Ramos (cell line): Measurements from ENCODE around the gene OR5A2.
"Not testable (repeated sequence)": the region's sequence is repeated elsewhere in the genome, so short reads cannot be mapped to it uniquely, and the experiment has no call there.

Source experiments
- in situ Hi-C: fragments of 300-500 bp; cut with MboI; formaldehyde crosslinking; loops from one replicate; pipeline ENCODE4 v1.14.3; 2022; ENCODE audit warnings: low sequenced_read_pairs; ENCODE audit not compliant: unreplicated experiment

Gene OR5A2, protein sequence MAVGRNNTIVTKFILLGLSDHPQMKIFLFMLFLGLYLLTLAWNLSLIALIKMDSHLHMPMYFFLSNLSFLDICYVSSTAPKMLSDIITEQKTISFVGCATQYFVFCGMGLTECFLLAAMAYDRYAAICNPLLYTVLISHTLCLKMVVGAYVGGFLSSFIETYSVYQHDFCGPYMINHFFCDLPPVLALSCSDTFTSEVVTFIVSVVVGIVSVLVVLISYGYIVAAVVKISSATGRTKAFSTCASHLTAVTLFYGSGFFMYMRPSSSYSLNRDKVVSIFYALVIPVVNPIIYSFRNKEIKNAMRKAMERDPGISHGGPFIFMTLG

DNA sequence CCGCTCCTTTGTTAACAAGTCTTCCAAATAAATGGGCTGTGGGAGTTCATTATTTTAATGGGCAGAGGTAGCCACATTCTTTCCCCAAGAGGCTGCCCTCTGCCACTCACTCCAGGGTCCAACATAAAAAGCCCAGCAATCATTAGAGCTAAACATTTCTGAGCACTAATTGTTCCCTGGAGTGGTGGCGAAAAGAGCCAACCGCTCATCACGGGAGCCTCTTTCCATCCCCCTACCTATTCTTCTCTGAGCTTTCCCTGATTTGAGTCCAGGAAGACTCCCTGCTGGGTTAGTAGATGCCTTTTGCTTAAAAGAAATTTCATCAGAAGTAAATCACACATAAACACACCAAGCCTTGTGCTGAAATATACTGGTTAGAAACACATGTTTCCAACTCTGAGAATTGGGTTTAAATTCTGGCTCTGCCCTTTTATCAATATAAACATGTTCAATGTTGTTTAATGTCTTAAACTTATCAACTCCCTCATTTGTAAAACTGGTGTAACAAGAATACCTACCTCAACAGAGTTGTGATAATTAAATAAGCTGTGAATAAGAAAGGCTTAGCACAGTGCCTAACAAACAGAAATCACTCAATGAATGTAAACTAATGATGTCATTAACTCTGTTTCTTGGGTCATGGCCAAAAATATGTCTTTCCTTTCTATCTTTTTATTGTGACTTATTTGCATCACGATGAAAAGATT is at the start of gene OR5A2:
Gene OR5A2, minus strand, starts transcription at position 53 of the 707 bp plus-strand sequence. CDS start 3,460 bp downstream, outside the sequence.
- in situ Hi-C loops: no loop called here

DNA sequence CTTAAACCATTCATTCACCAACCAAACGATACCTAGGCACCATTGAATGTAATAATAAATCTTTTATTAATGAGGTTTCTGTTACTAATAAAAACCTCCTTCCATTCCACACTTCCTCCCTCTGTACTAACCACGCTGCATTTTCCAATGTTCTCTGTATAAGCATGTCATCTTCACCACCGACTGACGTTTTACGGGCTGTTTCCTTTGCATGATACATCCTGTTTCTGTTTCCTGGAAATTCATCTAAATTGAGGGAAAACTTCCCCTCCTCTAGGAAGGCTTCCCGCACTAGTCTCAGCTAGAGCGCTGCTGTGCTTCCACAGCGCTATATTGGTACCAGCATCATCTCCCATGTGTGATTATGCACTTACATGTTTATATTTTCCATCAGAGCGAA is 49.0 kb upstream of the OR5A2 start:
- in situ Hi-C loops: no loop called here

- in situ Hi-C loops: no loop called here
Measured at GRCh38 chr11:59473015-59473414, 46.8 kb upstream of the OR5A2 start, which contains the start of gene OR4D10. Gene OR4D10, plus strand, starts transcription at chr11:59473315. Its CDS starts 4,115 bp downstream, at chr11:59477430.

- in situ Hi-C loops: no loop called here
Measured at GRCh38 chr11:59463190-59463641, 37.0 kb upstream of the OR5A2 start.

DNA sequence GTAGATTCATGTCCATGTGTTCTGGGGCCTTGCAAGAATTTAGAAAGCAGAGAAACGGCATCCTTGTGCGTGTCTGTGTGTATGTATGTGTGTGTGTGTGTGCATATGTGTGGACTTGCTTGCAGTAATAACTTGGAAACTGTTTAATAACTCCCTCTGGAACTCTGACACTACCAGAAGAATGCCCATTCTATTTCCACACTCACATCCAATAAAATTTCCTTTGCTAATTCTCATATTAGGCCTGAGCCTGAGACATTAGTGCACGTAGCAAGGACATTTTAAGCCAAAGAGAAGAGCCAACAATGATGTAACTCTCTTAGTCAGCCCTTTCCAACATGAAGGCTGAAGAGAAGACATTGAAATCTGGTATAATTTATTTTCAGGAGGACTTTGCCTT is 33.7 kb upstream of the OR5A2 start:
- in situ Hi-C loops: no loop called here

DNA sequence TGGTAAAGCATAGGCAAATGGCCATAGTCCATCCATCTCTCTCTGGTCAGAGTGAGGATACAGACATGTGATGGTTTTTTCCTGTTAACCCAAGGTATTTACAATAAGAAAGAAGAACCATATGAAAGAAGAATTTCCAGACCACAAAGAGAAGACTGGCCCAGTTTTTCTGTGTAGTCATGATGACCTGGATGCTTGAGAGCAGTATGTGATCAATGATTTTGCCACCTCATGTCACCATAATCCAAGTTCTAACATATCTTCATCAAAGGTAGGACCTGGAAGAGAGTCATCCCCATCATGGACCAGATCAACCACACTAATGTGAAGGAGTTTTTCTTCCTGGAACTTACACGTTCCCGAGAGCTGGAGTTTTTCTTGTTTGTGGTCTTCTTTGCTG is 30.4 kb upstream of the OR5A2 start, which contains the start of gene OR4D6:
Gene OR4D6, plus strand, starts transcription at position 301 of the 400 bp plus-strand sequence. Its CDS starts 0 bp downstream, at position 301.
- in situ Hi-C loops: no loop called here

GRCh38 chr11:59448484-59448883 is 22.3 kb upstream of the OR5A2 start:
- in situ Hi-C loops: no loop called here

- in situ Hi-C loops: not testable (repeated sequence)
Measured at GRCh38 chr11:59445624-59446023, 19.4 kb upstream of the OR5A2 start.

GRCh38 chr11:59437770-59438169 is 11.6 kb upstream of the OR5A2 start:
- in situ Hi-C loops: no loop called here

DNA sequence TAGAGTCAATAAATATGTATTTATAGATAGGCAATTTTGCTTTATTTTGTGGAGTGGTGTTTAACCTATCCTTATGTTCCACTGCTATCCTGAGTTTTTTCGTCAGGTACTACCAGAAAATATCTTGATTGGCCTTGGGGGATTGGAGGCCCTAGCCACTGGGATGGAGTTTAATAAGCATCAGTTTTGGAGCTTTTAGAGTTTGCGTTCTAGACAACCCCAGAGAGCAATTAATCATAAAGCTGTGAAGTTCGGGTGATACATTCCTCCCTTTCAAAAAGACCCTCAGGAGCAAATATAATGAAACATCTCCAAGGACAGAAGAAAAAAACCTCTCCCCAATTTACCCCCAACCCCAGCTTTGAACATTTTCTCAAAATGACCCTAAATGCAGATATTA is 10.0 kb upstream of the OR5A2 start, which contains the start of gene OR5A1:
Gene OR5A1, plus strand, starts transcription at position 301 of the 400 bp plus-strand sequence. CDS start 6,700 bp downstream, outside the sequence.
- in situ Hi-C loops: no loop called here

DNA sequence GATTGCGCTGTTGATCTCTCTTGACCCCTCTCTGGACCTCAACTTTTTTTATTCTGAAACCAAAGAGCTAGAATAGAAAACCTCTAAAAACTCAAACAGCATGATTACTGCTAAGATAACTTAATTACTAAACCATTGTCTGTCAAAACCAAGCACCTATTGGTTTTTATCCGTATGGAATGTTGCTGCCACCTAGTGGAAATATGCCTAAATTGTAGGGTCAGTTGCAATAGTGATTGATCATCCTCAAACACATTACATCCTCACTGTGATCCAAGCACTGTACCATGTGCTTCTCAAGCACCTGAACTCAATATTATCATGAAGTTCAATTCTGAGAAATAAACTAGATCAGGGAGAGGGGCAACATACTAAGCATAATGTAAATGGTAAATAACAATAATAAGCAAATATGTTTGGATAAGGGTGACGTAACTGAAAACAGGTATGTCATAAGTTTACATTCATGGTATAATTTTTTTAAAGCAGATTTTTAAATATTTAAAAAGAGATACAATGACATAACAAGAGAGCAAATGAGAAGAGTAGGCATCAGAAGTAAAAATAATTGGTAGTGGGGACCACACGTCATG is 3.8 kb upstream of the OR5A2 start:
- in situ Hi-C loops: loop anchor here (5.0 kb wide), 1 partner anchor 258 kb away; the partner anchor contains the start of gene DTX4

DNA sequence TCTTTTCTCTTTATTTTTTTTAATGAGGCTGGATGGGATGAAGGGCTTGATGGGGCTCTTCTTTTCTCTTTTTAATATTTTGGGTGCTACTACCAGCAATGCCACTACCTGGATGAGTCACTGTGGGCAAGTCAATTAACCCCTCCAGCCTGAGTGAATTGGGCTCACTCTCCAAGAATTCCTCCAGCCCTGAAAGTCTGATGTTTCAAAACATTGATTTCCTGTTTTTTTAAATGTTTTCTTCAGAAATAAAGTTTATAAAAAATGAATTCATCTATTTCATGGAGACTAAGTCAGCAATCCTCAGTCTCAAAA is 812 bp upstream of the OR5A2 start:
- in situ Hi-C loops: no loop called here

DNA sequence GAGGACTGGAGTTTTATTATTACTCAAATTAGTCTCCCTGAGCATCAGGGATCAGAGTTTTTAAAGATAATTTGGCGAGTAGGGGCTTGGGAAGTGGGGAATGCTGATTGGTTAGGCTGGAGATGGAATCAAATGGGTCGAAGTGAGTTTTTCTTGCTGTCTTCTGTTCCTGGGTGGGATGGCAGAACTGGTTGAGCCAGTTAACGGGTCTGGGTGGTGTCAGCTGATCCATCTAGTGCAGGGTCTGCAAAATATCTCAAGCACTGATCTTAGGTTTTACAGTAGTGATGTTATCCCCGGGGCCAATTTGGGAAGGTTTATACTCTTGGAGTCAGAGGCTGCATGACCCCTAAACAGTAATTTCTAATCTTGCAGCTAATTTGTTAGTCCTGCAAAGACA is 1.1 kb downstream of the OR5A2 start:
- in situ Hi-C loops: no loop called here

GRCh38 chr11:59423835-59424234 is 2.4 kb downstream of the OR5A2 start:
- in situ Hi-C loops: no loop called here

- in situ Hi-C loops: no loop called here
Measured at GRCh38 chr11:59418156-59418555, 8.1 kb downstream of the OR5A2 start.

DNA sequence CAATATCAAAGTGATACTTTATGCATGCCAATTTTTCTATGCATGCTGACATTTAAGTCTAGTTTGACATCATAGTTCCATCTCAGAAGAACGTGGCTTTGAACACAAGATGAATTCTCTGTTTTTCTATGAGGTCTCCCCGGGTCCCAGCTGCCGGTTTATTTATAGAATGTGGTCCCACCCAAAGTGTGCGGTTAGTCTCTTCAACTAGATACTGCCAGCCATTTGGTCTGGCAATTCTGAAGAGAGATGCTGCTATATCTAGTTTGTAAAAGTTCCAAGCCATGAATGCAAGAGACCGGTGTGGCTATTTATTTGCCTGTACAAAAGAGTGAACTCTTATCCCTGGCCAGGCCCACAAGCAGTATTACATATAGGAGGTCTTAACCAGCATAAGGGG is 9.2 kb downstream of the OR5A2 start:
- in situ Hi-C loops: no loop called here

- in situ Hi-C loops: no loop called here
Measured at GRCh38 chr11:59416613-59417012, 9.6 kb downstream of the OR5A2 start.

- in situ Hi-C loops: no loop called here
Measured at GRCh38 chr11:59415111-59415510, 11.1 kb downstream of the OR5A2 start.

DNA sequence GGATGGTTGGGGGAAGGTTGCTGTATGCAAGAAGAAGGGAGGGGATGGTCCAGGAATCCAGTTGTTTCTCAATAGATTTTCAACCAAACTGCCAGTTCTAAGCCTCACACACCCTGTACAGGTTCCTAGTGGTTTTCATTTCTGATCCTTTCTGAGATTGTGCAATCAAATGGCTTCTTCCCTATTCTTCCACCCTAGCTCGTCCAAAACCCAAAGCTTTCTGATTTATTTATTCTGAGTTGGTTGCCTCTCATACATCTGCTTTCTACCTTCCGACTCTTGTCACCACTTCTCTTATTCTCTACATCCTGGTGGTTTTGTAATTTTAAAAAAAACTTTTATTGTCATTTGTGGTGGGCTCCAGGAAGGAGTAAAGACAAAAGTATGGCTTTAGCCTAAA is 12.6 kb downstream of the OR5A2 start:
- in situ Hi-C loops: no loop called here

DNA sequence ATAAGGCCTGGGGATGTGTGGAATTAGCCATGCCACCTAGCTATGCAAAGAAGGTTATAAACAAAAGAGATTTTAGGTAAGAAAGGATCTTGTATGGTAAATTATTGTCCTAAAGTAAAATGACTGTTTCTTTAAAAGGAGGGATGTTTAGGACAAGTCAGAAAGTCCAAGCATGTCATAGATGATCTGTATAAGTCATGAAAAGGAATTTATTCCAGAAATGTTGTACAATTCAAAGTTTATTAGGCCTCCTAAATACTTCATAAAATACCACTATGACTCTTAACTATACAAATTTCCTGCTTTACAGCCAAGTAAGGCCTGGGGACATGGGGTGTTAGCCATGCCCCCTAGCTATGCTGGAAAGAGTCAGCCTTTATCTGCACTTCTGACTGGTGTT is 22.7 kb downstream of the OR5A2 start:
- in situ Hi-C loops: no loop called here

- in situ Hi-C loops: no loop called here
Measured at GRCh38 chr11:59401262-59401552, 25.0 kb downstream of the OR5A2 start.
